Left ventricle myocardium inferior (tissue), 1 donor: ENCODE measurements around the gene COMMD10. TPM values are rescaled to one million over a fixed set of nuclear protein-coding genes. Genes with fewer than 3 reads are reported as not detected.

Experiments
- DNase-seq: peaks from one replicate; pipeline ENCODE4 v3.0.0-alpha.2; 2020
- H3K27ac ChIP-seq: fragments of 200-600 bp; replicated peaks from 2 replicates; pipeline ENCODE4 v1.8.0; 2021
- H3K27me3 ChIP-seq: fragments of 200-600 bp; 2 replicates; pipeline ENCODE4 v1.8.0; 2021; ENCODE audit warnings: low read depth
- H3K36me3 ChIP-seq: fragments of 200-600 bp; 2 replicates; pipeline ENCODE4 v1.8.0; 2021
- H3K4me1 ChIP-seq: fragments of 200-600 bp; 2 replicates; pipeline ENCODE4 v1.8.0; 2021
- H3K4me3 ChIP-seq: fragments of 200-600 bp; 2 replicates; pipeline ENCODE4 v1.8.0; 2021; ENCODE audit warnings: mild to moderate bottlenecking, moderate library complexity
- H3K9me3 ChIP-seq: fragments of 200-600 bp; replicated peaks from 2 replicates; pipeline ENCODE4 v1.8.0; 2021
- CTCF ChIP-seq: fragments of 200-600 bp; IDR thresholded peaks from 2 replicates; pipeline ENCODE4 v1.8.0; 2021; ENCODE audit warnings: antibody characterized with exemption, mild to moderate bottlenecking, borderline replicate concordance
- intact Hi-C: fragments of 100-400 bp; cut with micrococcal nuclease; formaldehyde crosslinking; loops from one replicate; pipeline ENCODE4 v1.11.0; 2022
- total RNA-seq: library from RNA; stranded (reverse); fragmentation: NEBNext Ultra II Directional; extraction: Animal tissue kit (Norgen Biotek cat#: 25700); gene quantifications from one replicate; pipeline ENCODE4 v1.2.1, GENCODE V29; 2021
- donor health status: DM: no; HTN: yes; CAD: no; lungs with severe emphysema.

Gene COMMD10
- total RNA-seq, 1 donor from 2014 or later, result 39.4 TPM

GRCh38 chr5:116229131-116229689 lies 144.4 kb downstream of the COMMD10 start:
- H3K9me3 ChIP-seq, result peaks cover 17% of the 10 kb centered on the region
- H3K27ac ChIP-seq, result no peak overlapping the region
- H3K4me1 ChIP-seq, result peaks cover 8% of the 10 kb centered on the region
- TF ChIP-seq CTCF, result no peak
- H3K36me3 ChIP-seq, result no peaks in the 10 kb centered on the region
- no peaks in the 10 kb centered on the region for H3K27me3 ChIP-seq
- no peak for DNase-seq
- intact Hi-C loops, result no loop called here
- no peak overlapping the region for H3K4me3 ChIP-seq

GRCh38 chr5:116231288-116231687 lies 146.5 kb downstream of the COMMD10 start:
- Histone ChIP-seq H3K27me3 (no peaks in the 10 kb centered on the region), H3K9me3 (no peaks in the 10 kb centered on the region), H3K4me3 (no peak overlapping the region), H3K36me3 (no peaks in the 10 kb centered on the region), H3K27ac (no peak overlapping the region), H3K4me1 (peaks cover 8% of the 10 kb centered on the region)
- TF ChIP-seq CTCF, result no peak
- intact Hi-C loops, result no loop called here
- DNase-seq, result no peak

- H3K4me1 ChIP-seq, result peaks cover 6% of the 10 kb centered on the region
- H3K9me3 ChIP-seq, result no peaks in the 10 kb centered on the region
- no peaks in the 10 kb centered on the region for H3K36me3 ChIP-seq
- H3K27me3 ChIP-seq, result no peaks in the 10 kb centered on the region
- H3K27ac ChIP-seq, result no peak overlapping the region
- intact Hi-C loops, result no loop called here
- no peak for TF ChIP-seq CTCF
- DNase-seq, result no peak
- no peak overlapping the region for H3K4me3 ChIP-seq
These were observed 149.9 kb downstream of the COMMD10 start for GRCh38 chr5:116234681-116235080.

- H3K4me3 ChIP-seq, result no peak overlapping the region
- TF ChIP-seq CTCF, result peak; percentile 12
- H3K27ac ChIP-seq, result no peak overlapping the region
- no peaks in the 10 kb centered on the region for H3K9me3 ChIP-seq
- DNase-seq, result no peak
- H3K36me3 ChIP-seq, result no peaks in the 10 kb centered on the region
- intact Hi-C loops, result no loop called here
- peaks cover 13% of the 10 kb centered on the region for H3K4me1 ChIP-seq
- no peaks in the 10 kb centered on the region for H3K27me3 ChIP-seq
These were observed 153.2 kb downstream of the COMMD10 start for GRCh38 chr5:116237917-116238500.

GRCh38 chr5:116242343-116242742 lies 157.5 kb downstream of the COMMD10 start:
- Histone ChIP-seq H3K4me3 (no peak overlapping the region), H3K27ac (no peak overlapping the region), H3K27me3 (no peaks in the 10 kb centered on the region), H3K9me3 (peaks cover 17% of the 10 kb centered on the region), H3K36me3 (no peaks in the 10 kb centered on the region), H3K4me1 (peaks cover 15% of the 10 kb centered on the region)
- intact Hi-C loops, result no loop called here
- DNase-seq, result no peak
- no peak for TF ChIP-seq CTCF
